HEK293T (cell line): ENCODE results near the gene TMEM150C.

Source experiments
- CTCF ChIA-PET: fragments of 350-600 bp; formaldehyde crosslinking; extraction: SDS; loops from one replicate; lab custom pipeline; 2021; ENCODE audit warnings: antibody characterized with exemption, inconsistent platforms; lab: Yijun Ruan, JAX
- POLR2A ChIA-PET: fragments of 350-600 bp; formaldehyde crosslinking; extraction: SDS; loops from one replicate; lab custom pipeline; 2020; ENCODE audit warnings: antibody characterized with exemption, inconsistent platforms; lab: Yijun Ruan, JAX
- DNase-seq: peaks from one replicate; pipeline ENCODE4 v3.0.0; 2012; ENCODE audit warnings: mixed read lengths; ENCODE audit errors: extremely low spot score
- ARNT ChIP-seq: fragments of 450-650 bp; IDR thresholded peaks from 2 replicates; pipeline ENCODE4 v1.6.1; 2017; ENCODE audit warnings: mild to moderate bottlenecking
- BHLHE40 ChIP-seq: fragments of 450-650 bp; IDR thresholded peaks from 2 replicates; pipeline ENCODE4 v1.6.1; 2016; ENCODE audit warnings: mild to moderate bottlenecking, moderate library complexity, borderline replicate concordance
- CTBP1 ChIP-seq: fragments of 450-650 bp; IDR thresholded peaks from 2 replicates; pipeline ENCODE4 v1.6.1; 2016; ENCODE audit warnings: borderline replicate concordance
- ELF4 ChIP-seq: fragments of 450-650 bp; IDR thresholded peaks from 2 replicates; pipeline ENCODE4 v1.6.1; 2017; ENCODE audit warnings: antibody characterized with exemption
- FOXA1 ChIP-seq: fragments of 450-650 bp; IDR thresholded peaks from 2 replicates; pipeline ENCODE4 v1.6.1; 2016; ENCODE audit warnings: mild to moderate bottlenecking
- FOXK2 ChIP-seq: fragments of 450-650 bp; IDR thresholded peaks from 2 replicates; pipeline ENCODE4 v1.6.1; 2016; ENCODE audit warnings: mild to moderate bottlenecking
- FOXM1 ChIP-seq: fragments of 450-650 bp; IDR thresholded peaks from 2 replicates; pipeline ENCODE4 v1.6.1; 2017; ENCODE audit warnings: mild to moderate bottlenecking, borderline replicate concordance
- HDGF ChIP-seq: fragments of 450-650 bp; IDR thresholded peaks from 2 replicates; pipeline ENCODE4 v1.6.1; 2017; ENCODE audit warnings: antibody characterized with exemption, borderline replicate concordance
- L3MBTL2 ChIP-seq: fragments of 450-650 bp; conservative IDR thresholded peaks from 2 replicates; pipeline ENCODE4 v1.6.1; 2016; ENCODE audit warnings: mild to moderate bottlenecking
- LEF1 ChIP-seq: fragments of 450-650 bp; IDR thresholded peaks from 2 replicates; pipeline ENCODE4 v1.6.1; 2017; ENCODE audit warnings: mild to moderate bottlenecking, borderline replicate concordance
- NFRKB ChIP-seq: fragments of 450-650 bp; IDR thresholded peaks from 2 replicates; pipeline ENCODE4 v1.6.1; 2016; ENCODE audit warnings: mild to moderate bottlenecking, moderate library complexity
- PKNOX1 ChIP-seq: fragments of 450-650 bp; IDR thresholded peaks from 2 replicates; pipeline ENCODE4 v1.6.1; 2016
- SP1 ChIP-seq: fragments of 450-650 bp; IDR thresholded peaks from 2 replicates; pipeline ENCODE4 v1.6.1; 2017
- SUZ12 ChIP-seq: fragments of 450-650 bp; IDR thresholded peaks from 2 replicates; pipeline ENCODE4 v1.6.1; 2016; ENCODE audit warnings: mild to moderate bottlenecking
- TARDBP ChIP-seq: fragments of 450-650 bp; IDR thresholded peaks from 2 replicates; pipeline ENCODE4 v1.6.1; 2016
- ZNF384 ChIP-seq: fragments of 450-650 bp; IDR thresholded peaks from 2 replicates; pipeline ENCODE4 v1.6.1; 2016

Gene TMEM150C

GRCh38 chr4:82517043-82517442 lies 44.7 kb downstream of the TMEM150C start:
- ChIA-PET CTCF (interaction anchor here (0.7 kb wide), 1 partner anchor 33 kb away, joined by 3 read pairs; no protein-coding TSS in a partner anchor), POLR2A (no interaction called here)
- TF ChIP-seq SUZ12 (no peak), L3MBTL2 (no peak), FOXM1 (no peak), FOXK2 (no peak), PKNOX1 (no peak), ARNT (no peak), ZNF384 (no peak), BHLHE40 (no peak), NFRKB (no peak)
- DNase-seq, result no peak

GRCh38 chr4:82515705-82516104 lies 46.1 kb downstream of the TMEM150C start:
- ChIA-PET POLR2A (no interaction called here), CTCF (no interaction called here)
- no peak for DNase-seq
- TF ChIP-seq LEF1 (no peak), FOXA1 (no peak)

GRCh38 chr4:82513382-82513781 lies 48.4 kb downstream of the TMEM150C start:
- CTCF ChIA-PET, result no interaction called here
- TF ChIP-seq SUZ12 (no peak), ZNF384 (no peak), PKNOX1 (no peak), BHLHE40 (no peak), L3MBTL2 (no peak), FOXK2 (no peak), ELF4 (no peak), FOXM1 (no peak), LEF1 (no peak), TARDBP (no peak), HDGF (no peak), CTBP1 (no peak), ARNT (no peak), NFRKB (no peak), SP1 (no peak), FOXA1 (no peak)
- DNase-seq, result no peak
- POLR2A ChIA-PET, result no interaction called here

- POLR2A ChIA-PET, result no interaction called here
- TF ChIP-seq SUZ12 (no peak), HDGF (no peak), CTBP1 (no peak), ZNF384 (no peak), LEF1 (no peak)
- CTCF ChIA-PET, result no interaction called here
- no peak for DNase-seq
These were observed 51.6 kb downstream of the TMEM150C start for GRCh38 chr4:82510216-82510615.

- CTCF ChIA-PET, result no interaction called here
- DNase-seq, result no peak
- POLR2A ChIA-PET, result no interaction called here
- no peak for TF ChIP-seq TARDBP
- TF ChIP-seq HDGF, result no peak
- no peak for TF ChIP-seq LEF1
- no peak for TF ChIP-seq CTBP1
- TF ChIP-seq L3MBTL2, result no peak
- TF ChIP-seq ARNT, result no peak
- TF ChIP-seq BHLHE40, result no peak
- no peak for TF ChIP-seq FOXM1
- no peak for TF ChIP-seq FOXA1
- TF ChIP-seq PKNOX1, result no peak
- no peak for TF ChIP-seq ZNF384
- TF ChIP-seq FOXK2, result no peak
- no peak for TF ChIP-seq ELF4
- TF ChIP-seq NFRKB, result no peak
- no peak for TF ChIP-seq SP1
- no peak for TF ChIP-seq SUZ12
These were observed 52.9 kb downstream of the TMEM150C start for GRCh38 chr4:82508806-82509428.

GRCh38 chr4:82508011-82508410 lies 53.8 kb downstream of the TMEM150C start:
- POLR2A ChIA-PET, result no interaction called here
- no peak for TF ChIP-seq ZNF384
- TF ChIP-seq TARDBP, result no peak
- TF ChIP-seq L3MBTL2, result no peak
- TF ChIP-seq CTBP1, result no peak
- TF ChIP-seq SP1, result no peak
- TF ChIP-seq HDGF, result no peak
- TF ChIP-seq FOXK2, result no peak
- TF ChIP-seq FOXM1, result no peak
- TF ChIP-seq LEF1, result no peak
- no peak for TF ChIP-seq NFRKB
- no peak for TF ChIP-seq ELF4
- TF ChIP-seq PKNOX1, result no peak
- TF ChIP-seq BHLHE40, result no peak
- TF ChIP-seq ARNT, result no peak
- TF ChIP-seq SUZ12, result no peak
- no peak for TF ChIP-seq FOXA1
- DNase-seq, result no peak
- CTCF ChIA-PET, result no interaction called here
